GM19023 (cell line): ENCODE results near the gene TAS2R41.

ENCODE experiments used
- ATAC-seq: cut with Tn5 transposase; IDR thresholded peaks from one replicate; pipeline ENCODE4 v1.9.1; 2021; ENCODE audit warnings: mild to moderate bottlenecking, moderate library complexity; ENCODE audit not compliant: unreplicated experiment

TAS2R41 gene

DNA sequence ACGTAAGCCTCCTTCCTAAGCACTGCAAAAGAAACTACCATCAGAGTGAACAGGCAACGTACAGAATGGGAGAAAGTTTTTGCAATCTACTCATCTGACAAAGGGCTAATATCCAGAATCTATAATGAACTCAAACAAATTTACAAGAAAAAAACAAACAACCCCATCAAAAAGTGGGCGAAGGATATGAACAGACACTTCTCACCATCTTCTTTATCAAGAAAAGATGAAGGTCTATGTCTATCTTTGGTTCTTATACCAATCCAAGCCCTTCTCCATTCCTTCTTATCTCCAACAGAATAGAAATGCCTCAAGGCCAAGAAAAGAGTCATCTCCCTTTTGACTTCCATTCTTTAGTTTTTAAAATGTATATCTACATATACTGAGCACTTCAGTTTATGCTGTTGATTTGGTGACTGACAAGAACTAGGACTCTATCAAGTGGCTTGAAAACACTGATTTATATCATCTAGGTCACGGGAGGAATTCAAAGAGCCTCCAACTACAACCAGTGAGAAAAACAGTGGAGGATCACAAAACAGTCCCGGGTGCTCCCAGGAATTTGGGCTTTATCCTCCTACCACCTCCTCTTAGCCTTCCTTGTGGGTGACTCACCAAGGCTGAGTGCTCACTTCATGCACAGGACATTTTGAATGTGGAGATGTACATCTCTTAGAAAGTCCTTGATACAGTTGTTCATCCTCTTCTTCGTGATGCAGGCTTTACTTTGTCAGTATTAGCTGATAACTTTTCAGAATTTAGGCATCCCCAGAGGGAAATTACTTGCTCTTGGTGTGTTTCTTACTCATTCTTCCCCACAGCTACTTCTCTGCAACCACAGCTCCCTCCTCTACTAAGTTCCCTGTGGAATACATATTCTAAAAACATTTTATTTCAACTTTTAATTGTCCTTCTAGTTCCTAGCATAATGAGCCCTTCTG is 15.4 kb downstream of the TAS2R41 start:
- ATAC-seq, result no peak

DNA sequence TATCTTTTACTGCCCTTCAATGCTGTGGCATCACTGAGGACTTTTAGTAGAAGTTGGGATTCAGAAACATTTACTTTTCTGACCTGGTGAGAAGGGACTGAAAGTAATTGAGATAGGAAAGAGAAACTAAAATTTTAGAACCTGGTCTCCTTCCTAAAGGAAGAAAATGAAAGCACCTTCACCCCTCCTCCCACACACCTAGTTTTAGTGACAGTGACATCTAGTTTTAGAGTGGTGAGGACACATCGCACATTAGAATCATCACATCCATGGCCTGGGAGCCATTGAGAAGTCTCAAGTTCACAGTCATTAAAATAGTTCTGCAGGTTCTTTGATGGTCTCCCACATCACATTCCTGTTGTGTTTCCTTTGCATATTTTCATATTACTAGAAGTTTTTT is 16.1 kb downstream of the TAS2R41 start:
- no peak for ATAC-seq

- no peak for ATAC-seq
Observed at GRCh38 chr7:143494622-143495021, 16.9 kb downstream of the TAS2R41 start.

DNA sequence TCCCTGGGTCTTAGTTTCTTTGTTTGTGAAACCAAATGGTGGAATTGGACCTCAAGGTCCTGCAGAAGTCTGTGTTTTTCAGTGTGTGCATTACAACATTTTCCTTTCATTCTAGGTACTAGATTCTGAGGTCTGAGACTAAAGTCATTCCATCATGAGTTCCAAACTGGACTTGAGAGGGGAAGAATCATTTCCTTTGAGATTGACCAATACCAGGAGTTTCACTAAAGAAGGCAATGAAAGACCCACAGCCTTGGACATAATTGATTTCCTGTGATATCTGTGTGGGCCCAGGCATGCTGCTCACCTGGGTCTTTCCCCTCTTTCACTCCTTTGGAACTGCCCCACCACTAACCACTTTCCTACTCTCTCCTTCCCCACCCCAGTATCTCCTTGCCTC is 18.2 kb downstream of the TAS2R41 start:
- no peak for ATAC-seq

- no peak for ATAC-seq
Observed at GRCh38 chr7:143496263-143496662, 18.6 kb downstream of the TAS2R41 start.

DNA sequence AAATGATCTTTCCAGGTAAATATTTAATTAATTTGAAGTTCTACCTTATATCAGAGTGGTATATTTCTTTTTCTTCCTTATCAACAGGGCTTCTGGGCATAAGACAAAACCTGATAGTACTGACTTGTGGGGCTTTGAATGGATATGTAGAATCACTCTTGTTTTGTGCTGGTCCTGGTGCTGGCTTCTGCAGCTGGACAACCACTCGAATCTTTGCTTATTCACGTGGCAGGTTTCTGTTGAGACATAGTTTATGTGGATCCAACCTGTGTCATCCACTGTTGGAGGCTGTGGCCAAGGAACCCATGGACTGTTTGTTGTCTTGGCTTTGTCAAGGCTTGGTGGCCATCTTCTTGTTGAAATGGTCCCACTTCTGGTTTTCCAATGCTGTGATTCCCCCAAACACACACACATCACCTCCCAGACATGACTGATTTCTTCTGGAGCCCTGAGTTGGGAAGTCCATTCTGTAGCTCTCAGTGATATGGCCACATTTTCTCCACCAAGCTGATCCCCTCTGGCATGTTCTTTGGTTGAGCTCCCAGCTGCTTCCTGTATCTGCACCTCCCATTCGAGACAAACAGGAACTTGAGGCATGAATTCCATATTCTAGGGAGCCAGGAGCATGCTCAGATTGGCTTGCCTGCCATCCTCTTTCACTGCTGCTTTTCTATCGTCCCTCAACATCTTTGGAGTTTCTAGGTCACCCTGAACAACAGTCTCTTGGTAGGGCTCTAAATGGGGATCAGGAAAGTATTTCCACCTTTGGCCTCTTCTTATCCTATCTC is 19.5 kb downstream of the TAS2R41 start:
- no peak for ATAC-seq

DNA sequence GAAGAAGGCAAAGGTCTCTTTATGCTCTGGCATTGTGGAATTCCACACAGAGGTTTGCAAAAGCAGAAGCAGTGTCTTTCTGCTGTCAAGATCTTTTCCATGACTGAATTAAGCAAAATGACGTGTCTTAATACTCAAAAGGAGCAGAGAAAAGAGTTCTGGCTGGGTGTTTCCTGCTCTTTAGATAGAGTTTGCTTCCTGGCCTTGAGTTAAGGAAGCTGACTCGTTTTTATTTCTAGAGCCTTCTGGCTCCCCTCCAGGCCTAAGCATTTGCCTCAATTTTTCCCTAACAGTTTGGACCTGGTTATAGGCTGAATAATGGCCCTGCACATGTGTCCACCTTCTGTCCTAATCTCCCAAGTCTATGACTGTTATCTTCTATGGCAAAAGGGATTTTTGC is 21.6 kb downstream of the TAS2R41 start:
- ATAC-seq, result no peak

- no peak for ATAC-seq
Observed at GRCh38 chr7:143499743-143500348, 22.2 kb downstream of the TAS2R41 start.

DNA sequence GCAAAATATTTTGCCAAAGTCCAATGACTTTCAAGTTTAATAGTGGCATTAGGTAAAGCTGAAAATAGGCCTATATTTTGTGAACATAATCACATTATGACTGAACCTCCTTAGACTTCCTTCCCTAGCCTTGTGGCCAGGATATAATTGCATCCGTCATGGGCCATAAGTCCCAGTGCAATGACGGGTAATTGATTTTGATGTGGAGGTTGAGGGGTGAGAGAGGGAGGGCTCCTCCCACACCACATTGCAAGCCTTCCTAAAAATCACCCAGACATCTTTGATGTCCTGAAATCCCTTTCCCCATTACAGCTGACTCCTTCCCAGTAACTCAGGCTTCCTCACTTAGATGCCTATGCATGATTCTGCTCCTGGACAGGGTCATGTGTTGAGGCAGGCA is 25.6 kb downstream of the TAS2R41 start:
- ATAC-seq, result no peak

DNA sequence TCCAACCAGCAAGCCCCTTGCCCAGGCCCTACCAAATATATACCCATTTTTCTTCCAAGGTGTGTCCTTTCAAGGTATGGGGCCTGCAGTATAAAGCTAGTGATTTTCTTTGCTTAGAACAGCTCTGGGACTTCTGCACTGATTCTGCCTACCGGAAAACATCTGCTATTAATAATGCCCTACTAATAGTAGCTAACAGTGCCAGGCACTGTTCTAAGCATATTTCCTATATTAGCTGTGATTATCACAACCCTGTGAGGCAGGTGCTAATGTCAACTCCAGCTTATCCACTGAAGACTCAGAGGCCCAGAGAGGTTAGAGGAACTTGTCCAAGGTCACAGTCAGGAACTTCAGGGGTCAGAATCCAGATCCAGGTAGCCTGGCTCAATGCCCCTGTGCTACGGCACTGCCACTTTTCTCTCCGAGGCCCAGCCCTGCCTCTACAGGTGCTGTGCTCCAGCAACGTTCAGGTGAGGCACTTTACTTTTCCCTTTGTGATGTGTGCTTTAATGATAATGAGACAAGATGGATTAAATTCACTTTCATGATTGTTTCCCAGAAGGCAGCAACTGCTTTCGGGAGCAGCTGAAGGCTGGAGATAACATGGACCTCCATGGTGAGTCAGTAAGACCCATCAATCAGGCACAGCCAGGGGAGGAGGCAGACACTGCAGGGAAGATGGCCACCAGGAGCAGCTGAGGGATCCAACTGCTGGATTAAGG is 26.7 kb downstream of the TAS2R41 start:
- no peak for ATAC-seq

DNA sequence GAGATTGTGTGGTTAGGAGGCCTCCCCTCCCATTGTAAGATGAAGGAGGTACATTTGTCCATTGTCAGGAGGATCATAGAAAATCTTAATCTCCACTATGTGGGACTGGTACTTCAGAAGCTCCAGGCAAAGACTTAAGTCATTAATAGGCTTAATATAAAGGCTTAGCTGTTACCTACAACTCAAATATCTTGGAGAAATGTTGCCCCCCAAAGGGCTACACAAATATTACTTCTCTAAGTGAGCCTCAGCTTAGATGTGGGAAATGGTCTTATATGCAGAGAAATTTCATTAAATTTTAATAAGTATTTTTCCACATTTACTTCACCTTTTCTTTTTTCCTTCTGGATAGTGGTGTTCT is 27.2 kb downstream of the TAS2R41 start:
- ATAC-seq, result no peak

GRCh38 chr7:143505838-143506237 is 28.2 kb downstream of the TAS2R41 start:
- no peak for ATAC-seq

- no peak for ATAC-seq
Observed at GRCh38 chr7:143507094-143507518, 29.4 kb downstream of the TAS2R41 start.

- ATAC-seq, result no peak
Observed at GRCh38 chr7:143507534-143508055, 29.9 kb downstream of the TAS2R41 start.

GRCh38 chr7:143510854-143511592 is 33.4 kb downstream of the TAS2R41 start:
- no peak for ATAC-seq

DNA sequence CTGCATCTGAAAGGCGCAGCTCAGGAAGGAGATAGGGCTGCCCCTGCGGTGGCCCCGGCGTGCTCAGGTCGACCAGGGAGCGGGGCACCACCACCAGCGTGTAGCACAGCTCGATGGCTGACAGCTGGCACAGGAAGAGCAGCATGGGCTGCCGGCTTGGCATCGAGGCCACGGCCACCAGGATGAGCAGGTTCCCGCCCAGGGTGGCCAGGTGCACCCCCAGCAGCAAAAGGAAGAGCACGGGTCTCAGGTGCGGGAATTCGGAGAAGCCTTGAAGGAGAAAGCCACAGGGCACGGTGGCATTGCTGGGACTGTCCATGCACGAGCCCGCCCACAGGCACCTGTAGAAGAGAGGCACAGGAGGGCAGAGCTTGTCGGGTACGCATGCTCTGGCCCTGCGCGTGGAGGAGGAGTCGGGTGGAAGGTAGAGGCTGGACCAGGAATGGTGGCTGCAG is 33.9 kb downstream of the TAS2R41 start:
- ATAC-seq, result no peak

GRCh38 chr7:143512488-143513340 is 35.0 kb downstream of the TAS2R41 start:
- no peak for ATAC-seq

DNA sequence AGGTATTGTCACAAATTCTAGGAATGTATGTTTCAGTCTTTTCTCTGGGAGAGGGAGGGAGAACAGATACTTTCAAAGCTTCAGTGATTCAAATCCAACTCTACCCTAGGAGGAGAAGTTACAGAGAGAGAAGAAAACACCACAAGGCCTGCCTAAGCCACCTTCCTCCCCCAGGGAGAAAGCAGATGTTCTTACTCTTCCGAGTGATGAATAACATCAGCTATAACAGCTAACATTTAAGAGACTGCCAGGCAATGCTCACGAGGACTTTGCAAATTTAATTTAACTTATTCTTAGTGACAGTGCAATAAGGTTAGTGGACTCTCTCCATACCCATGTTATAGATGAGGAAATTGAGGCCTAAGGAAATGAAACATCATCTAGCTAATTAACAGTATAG is 36.8 kb downstream of the TAS2R41 start:
- no peak for ATAC-seq
